Aorta (tissue), 5 donors: ENCODE data around the gene COA3. TPM values are rescaled to one million over a fixed set of nuclear protein-coding genes. Genes with fewer than 3 reads are reported as not detected.

Experiments
- ATAC-seq: fragments of 200-7000 bp; cut with Tn5 transposase; one replicate; pipeline ENCODE4 v1.9.1; 2022; ENCODE audit warnings: moderate library complexity; ENCODE audit not compliant: low FRiP score
- DNase-seq, 2 donors: peaks; one replicate each; pipeline ENCODE4 v3.0.0-alpha.2; 2020
- H3K27ac ChIP-seq, 2 donors: one replicate each; pipeline ENCODE4 v1.5.1; 2013; ENCODE audit warnings: low read length in 2 of 2, mild to moderate bottlenecking in 2 of 2, moderate library complexity in 2 of 2, control low read depth in 1 of 2, inconsistent platforms in 1 of 2, low read depth in 1 of 2
- H3K27me3 ChIP-seq, 2 donors: one replicate each; pipeline ENCODE4 v1.6.1; 2013; ENCODE audit warnings: control low read depth in 1 of 2, low read length in 1 of 2, mild to moderate bottlenecking in 1 of 2, moderate library complexity in 1 of 2; ENCODE audit not compliant: insufficient read depth in 2 of 2, control insufficient read depth in 1 of 2
- H3K36me3 ChIP-seq, 2 donors: one replicate each; pipeline ENCODE4 v1.6.1; 2013; ENCODE audit warnings: control low read depth in 1 of 2, low read length in 1 of 2, mild to moderate bottlenecking in 1 of 2; ENCODE audit not compliant: insufficient read depth in 2 of 2, control insufficient read depth in 1 of 2
- H3K4me1 ChIP-seq, 2 donors: one replicate each; pipeline ENCODE4 v1.6.1; 2013; ENCODE audit warnings: low read length in 2 of 2, control low read depth in 1 of 2, mild to moderate bottlenecking in 1 of 2, moderate library complexity in 1 of 2; ENCODE audit not compliant: insufficient read depth in 2 of 2, control insufficient read depth in 1 of 2
- H3K4me3 ChIP-seq, 2 donors: one replicate each; pipeline ENCODE4 v1.5.1; 2013; ENCODE audit warnings: low read length in 2 of 2, control low read depth in 1 of 2, mild to moderate bottlenecking in 1 of 2
- H3K9me3 ChIP-seq: one replicate; pipeline ENCODE4 v1.6.1; 2013; ENCODE audit warnings: mild to moderate bottlenecking, low read length; ENCODE audit not compliant: control insufficient read depth
- WGBS, 2 donors: extraction: QIAGEN DNeasy Blood & Tissue Kit; methylation state at CpG; one replicate each; pipeline ENCODE4 v1.1.7; 2013; 5-methylcytosine and 5-hydroxymethylcytosine counted together
- intact Hi-C, 2 donors: fragments of 100-400 bp; cut with DNase I; formaldehyde crosslinking; loops; one replicate each; pipeline versions ENCODE4 v1.14.2 to v1.15.0; 2022
- polyA plus RNA-seq, 2 donors: library from polyadenylated mRNA; stranded (reverse); fragments of 200-250 nt; gene quantifications; one replicate each; pipeline ENCODE4 v1.2.3, GENCODE V29; 2013
- total RNA-seq, 2 donors: library from RNA; stranded (reverse); fragmentation: NEBNext Ultra II Directional; extraction: Animal tissue kit (Norgen Biotek cat#: 25700); gene quantifications; one replicate each; pipeline ENCODE4 v1.2.1, GENCODE V29; 2021
- donor health status: healthy with polysubstance abuse.
- donor health status: Bipolar disorder and iron deficiency.
- donor health status: DM: no; HTN: no; CAD: no.
- donor health status: DM: no; HTN: no; CAD: no.
- donor health status: DM: yes; HTN: yes; CAD: no.

Gene COA3
- total and polyA plus RNA-seq, 4 donors: 31.7 to 117 (median 55.4) TPM

DNA sequence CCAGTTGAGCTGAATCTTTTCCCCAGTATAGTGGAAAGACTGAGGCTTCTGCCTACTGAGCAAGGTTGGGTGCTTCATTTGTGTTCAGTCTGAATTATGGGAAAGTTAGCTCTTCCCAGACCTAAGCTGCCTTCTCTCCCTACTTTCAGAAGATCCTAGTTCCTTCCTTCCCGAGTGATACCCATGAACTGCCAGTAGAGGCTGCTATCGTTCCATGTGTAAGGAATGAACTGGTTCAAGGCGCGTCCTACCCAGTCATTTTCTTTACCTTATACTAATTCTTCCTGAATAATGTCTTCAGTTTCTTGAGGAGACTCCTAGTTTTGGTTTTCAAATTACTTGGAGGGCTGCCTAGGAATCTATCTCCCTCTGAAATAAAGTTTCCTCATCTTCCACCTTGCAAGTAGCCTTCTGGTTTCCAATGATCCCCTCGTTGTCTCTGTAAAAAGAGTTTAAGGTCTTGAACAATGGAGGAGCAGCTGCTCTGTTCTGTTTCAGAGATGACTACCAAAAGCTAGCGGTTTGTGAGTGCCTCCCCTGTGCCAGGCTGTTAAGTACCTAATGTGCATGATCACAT lies 44.9 kb upstream of the COA3 start:
- 21 to 26% methylated on average over 6 of the region's 6 CpGs for WGBS, 2 donors
- H3K4me3 ChIP-seq: no peak overlapping the region
- H3K9me3 ChIP-seq: no peaks in the 10 kb centered on the region
- intact Hi-C loops: loop anchor here (2.0 to 10.0 kb wide), 4 partner anchors 85 to 153 kb away; partner anchors contain the start of gene RPL27 (in 1 of the 2)
- no peak overlapping the region for H3K27ac ChIP-seq
- H3K4me1 ChIP-seq: no peaks in the 10 kb centered on the region
- H3K27me3 ChIP-seq: no peaks in the 10 kb centered on the region
- no peak for DNase-seq
- H3K36me3 ChIP-seq: peaks cover 10 to 15% of the 10 kb centered on the region in 2 donors
- peak; percentile 85 for ATAC-seq

DNA sequence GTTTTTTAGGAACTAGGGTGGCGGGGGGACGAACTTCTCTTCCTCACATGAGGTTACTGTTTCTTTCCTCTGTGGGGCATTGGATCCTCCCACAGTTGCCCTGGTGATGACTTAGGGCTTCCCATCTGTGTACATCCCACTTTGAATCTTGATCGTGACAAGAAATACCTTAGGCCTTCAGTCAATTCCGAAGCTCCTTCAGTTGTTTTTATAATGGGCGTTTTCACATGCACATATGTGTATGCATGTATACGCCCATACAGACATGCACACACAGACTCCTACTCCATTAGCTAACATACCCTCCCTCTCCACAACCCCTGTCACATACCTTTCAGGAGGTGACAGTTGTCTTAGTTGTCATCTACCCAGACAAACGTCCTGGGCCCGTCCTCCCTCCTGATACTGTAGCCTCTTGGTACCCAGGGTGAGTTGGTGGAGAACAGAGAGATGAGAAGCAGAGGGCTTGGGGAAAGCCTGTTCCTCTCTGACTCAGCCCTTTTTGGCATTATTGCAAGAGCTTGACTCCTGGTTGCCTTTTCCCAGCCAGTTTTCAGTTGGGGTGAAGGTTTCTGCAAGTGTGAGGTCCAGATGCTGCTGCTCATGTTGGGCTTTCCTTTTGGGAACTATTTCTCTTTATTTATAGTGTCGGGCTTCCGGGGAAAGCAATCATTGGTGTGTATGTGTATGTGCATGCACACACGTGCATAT lies 43.6 kb upstream of the COA3 start:
- no peak for DNase-seq

DNA sequence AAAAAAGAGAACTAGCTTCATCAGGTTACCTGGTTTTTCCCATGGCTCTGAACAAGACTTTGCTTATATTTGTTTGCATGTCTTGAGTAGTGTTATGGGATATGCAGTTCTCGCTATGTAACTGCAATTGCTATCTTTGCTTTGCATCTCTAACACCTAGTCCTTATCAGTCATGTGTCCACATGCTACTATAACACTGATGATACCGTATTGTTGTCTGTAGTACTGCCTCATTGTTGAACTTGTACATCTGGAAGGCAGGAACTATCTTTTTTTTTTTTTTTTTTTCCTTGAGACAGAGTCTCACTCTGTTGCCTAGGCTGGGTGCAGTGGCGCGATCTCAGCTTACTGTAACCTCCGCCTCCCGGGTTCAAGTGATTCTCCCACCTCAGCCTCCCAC lies 37.2 kb upstream of the COA3 start:
- Histone ChIP-seq H3K27ac (no peak overlapping the region), H3K36me3 (peaks cover 4 to 7% of the 10 kb centered on the region in 2 donors), H3K4me1 (no peaks in the 10 kb centered on the region), H3K27me3 (no peaks in the 10 kb centered on the region), H3K4me3 (no peak overlapping the region), H3K9me3 (no peaks in the 10 kb centered on the region)
- no peak for ATAC-seq
- DNase-seq: no peak
- intact Hi-C loops: loop anchor here in 1 of 2 donors (10.0 kb wide), 1 partner anchor 261 kb away; the partner anchor contains the start of gene PSMC3IP
- WGBS, 2 donors: 98 to 100% methylated on average over 6 of the region's 6 CpGs

More for the DNA sequence above, 43.6 kb upstream of the COA3 start:
- Histone ChIP-seq H3K4me3 (no peak overlapping the region), H3K27ac (no peak overlapping the region), H3K36me3 (peaks cover 12 to 15% of the 10 kb centered on the region in 2 donors), H3K27me3 (no peaks in the 10 kb centered on the region), H3K9me3 (no peaks in the 10 kb centered on the region), H3K4me1 (no peaks in the 10 kb centered on the region)
- ATAC-seq: no peak
- intact Hi-C loops: loop anchor here (2.0 to 10.0 kb wide), 4 partner anchors 87 to 155 kb away; partner anchors contain the start of gene RPL27 (in 1 of the 2)
- 72 to 73% methylated on average over 11 of the region's 11 CpGs for WGBS, 2 donors

DNA sequence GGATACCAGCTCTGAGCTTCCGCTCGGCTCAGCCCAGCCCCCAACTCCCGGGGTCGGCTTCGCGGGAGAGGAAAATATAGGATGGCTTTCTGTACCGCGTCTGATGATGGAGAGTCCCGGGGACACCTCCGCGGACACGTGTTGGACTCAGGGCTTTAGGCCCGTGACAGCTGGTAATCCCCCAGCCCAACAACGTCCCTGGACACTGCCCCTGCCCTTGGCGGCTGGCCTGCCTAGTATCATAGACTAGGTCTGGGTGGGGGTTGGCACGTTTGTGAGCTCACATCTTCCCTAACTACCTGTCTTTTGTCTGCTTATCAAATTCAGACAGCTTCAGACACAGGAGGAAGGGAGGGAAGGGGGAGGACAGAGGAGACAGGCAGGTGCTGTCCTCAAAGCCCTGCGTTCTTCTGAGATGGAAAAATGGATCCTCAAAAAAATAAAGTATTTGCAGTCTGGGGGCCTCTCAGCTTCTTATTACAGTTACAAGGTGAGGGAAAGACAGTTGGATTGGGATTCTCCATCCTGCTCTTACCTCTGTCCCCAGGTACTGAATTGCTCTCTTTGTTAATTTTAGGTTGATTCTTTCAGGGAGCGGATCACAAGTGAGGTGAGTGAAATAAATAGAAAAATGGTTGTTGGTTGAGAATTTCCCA lies 35.4 kb upstream of the COA3 start:
- DNase-seq: no peak
- H3K4me1 ChIP-seq: no peaks in the 10 kb centered on the region
- 7 to 8% methylated on average over 18 of the region's 18 CpGs for WGBS, 2 donors
- ATAC-seq: peak; percentile 4
- no peaks in the 10 kb centered on the region for H3K27me3 ChIP-seq
- H3K27ac ChIP-seq: peak overlapping the region; percentile 14 to 22
- intact Hi-C loops: loop anchor here in 1 of 2 donors (10.0 kb wide), 1 partner anchor 259 kb away; the partner anchor contains the start of gene PSMC3IP
- H3K4me3 ChIP-seq: peak overlapping the region; percentile 68 to 74
- no peaks in the 10 kb centered on the region for H3K9me3 ChIP-seq
- peaks cover 4% of the 10 kb centered on the region in 2 donors for H3K36me3 ChIP-seq

DNA sequence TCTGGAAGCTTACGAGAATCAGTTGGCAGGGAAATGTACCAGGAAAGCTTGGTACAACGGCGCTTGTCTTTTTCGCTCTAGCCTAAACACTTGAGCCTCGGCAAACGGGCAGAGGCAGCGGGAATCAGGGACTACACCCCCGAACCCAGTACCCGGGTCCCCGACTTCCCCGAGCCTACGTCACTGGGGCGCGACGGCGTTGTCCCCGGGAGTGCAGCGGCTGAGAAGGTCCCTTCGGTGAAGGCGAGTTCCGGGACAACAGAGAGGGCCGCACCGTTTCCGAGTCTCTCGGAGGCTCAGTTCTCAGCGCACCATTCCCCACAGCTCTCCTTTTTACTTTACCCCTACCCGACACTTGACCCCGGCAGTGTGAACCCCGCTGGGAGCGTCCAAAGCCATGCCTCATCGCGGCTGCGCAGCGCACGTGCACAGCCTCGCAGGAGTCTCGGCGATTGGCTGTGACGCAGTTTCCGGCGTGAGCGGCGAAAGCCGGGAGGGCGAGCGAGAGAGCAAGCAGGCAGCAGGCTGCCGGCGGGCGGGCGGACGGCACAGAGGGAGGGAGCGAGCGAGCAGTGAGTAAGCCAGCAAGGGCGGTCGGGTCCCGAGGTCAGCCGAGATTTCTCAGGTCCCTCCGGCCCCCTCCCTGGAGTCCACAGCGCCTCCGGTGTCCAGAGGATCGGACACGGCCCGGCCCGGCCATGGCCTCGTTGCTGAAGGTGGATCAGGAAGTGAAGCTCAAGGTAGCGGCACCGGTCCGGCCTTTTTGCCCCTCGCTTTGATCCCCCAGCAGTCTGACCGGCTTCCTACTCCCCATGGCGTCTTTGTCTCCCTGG lies 34.6 kb upstream of the COA3 start, which contains the start of gene PSME3:
TSS of gene PSME3 (plus strand) at position 464 of the 833 bp plus-strand sequence. CDS start at position 699, 235 bp downstream.
- DNase-seq (peak; percentile 95 to 98), ATAC-seq (peak; percentile 96)
- 0% methylated on average over 68 to 71 of the region's 71 CpGs for WGBS, 2 donors
- H3K4me3 ChIP-seq: peak within 1 kb of the TSS; percentile 68 to 74
- H3K9me3 ChIP-seq: no peaks in the 10 kb centered on the region
- intact Hi-C loops: loop anchor here in 1 of 2 donors (10.0 kb wide), 1 partner anchor 258 kb away; the partner anchor contains the start of gene PSMC3IP
- peaks cover 0 to 2% of the 10 kb centered on the region in 2 donors for H3K36me3 ChIP-seq
- peak within 1 kb of the TSS; percentile 14 to 68 for H3K27ac ChIP-seq
- no peaks in the 10 kb centered on the region for H3K4me1 ChIP-seq
- no peaks in the 10 kb centered on the region for H3K27me3 ChIP-seq

DNA sequence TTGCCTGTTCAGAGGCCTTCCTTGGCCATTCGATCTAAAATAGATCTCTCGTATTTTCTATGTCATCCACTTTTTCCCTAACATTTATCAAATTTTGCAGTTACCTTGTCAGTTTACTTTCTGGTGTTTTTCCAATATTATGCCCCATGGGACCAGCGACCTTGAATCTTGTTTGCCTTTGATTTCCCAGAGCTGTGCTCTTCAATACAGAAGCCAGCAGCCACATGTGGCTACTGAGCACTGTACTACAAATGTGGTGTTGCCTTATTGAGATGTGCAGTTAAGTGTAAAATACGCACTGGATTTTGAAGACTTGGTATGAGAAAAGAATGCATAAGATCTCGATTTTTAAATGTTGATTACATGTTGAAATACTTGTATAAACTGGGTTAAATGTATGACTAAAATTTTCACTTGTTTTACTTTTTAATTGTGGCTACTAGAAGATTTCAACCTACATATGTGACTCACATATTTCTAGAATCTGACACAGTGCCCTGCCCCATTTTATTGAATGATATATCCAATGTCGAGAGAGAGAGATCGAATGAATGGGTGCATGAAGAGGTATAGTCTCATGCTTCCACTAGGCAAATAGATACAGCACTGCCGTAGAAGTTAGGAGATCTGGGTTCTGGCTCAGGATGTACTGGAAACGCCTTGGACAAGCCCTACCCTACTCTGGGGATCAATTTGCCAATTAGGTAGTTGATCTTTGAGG lies 33.9 kb upstream of the COA3 start:
- intact Hi-C loops: loop anchor here in 1 of 2 donors (10.0 kb wide), 1 partner anchor 258 kb away; the partner anchor contains the start of gene PSMC3IP
- 49 to 52% methylated on average over 9 of the region's 9 CpGs for WGBS, 2 donors
- Histone ChIP-seq H3K27me3 (no peaks in the 10 kb centered on the region), H3K36me3 (no peaks in the 10 kb centered on the region), H3K4me1 (no peaks in the 10 kb centered on the region), H3K4me3 (peak overlapping the region; percentile 32 to 74), H3K9me3 (no peaks in the 10 kb centered on the region), H3K27ac (peak overlapping the region in 1 of 2 donors; percentile 68)
- no peak for DNase-seq
- ATAC-seq: no peak

DNA sequence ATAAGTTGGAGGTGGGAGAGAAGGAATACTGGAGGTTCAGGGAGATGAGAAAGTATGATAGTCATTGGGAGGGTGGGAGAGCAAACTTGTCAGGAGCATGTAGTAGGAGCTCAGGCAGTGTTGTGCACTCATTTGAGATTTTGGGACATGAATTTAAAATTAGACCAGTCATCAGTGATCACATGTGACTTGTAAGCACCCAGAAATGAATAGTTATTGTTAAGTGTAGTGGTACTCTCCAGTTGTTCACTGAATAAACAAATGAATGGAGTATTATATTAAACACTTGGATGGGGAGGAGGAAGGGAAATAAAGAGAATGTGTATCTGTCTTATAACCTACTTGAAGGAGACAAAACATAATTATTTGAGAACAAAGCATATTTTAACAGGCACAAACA lies 32.5 kb upstream of the COA3 start:
- no peak for ATAC-seq
- no peak for DNase-seq
- Histone ChIP-seq H3K4me3 (no peak overlapping the region), H3K36me3 (no peaks in the 10 kb centered on the region), H3K9me3 (no peaks in the 10 kb centered on the region), H3K27ac (no peak overlapping the region), H3K27me3 (no peaks in the 10 kb centered on the region), H3K4me1 (no peaks in the 10 kb centered on the region)
- intact Hi-C loops: loop anchor here in 1 of 2 donors (10.0 kb wide), 1 partner anchor 256 kb away; the partner anchor contains the start of gene PSMC3IP
